Measurements from ENCODE around the gene LARP6.

LARP6 gene

GRCh38 chr15:70834999-70835398 is 19.0 kb downstream of the LARP6 start:
- no peak overlapping the region for H3K4me3 ChIP-seq (replicated peaks in 1 of 2; ENCODE audit: low read depth in 2 of 2, low read length in 2 of 2)
- no peak for TF ChIP-seq CTCF (IDR thresholded peaks at IDR 0.05; ENCODE audit: low read depth, low read length)
- DNase-seq (ENCODE audit: low read depth in 2 of 2) = no peak

GRCh38 chr15:70833861-70834765 is 19.8 kb downstream of the LARP6 start:
- TF ChIP-seq CTCF (IDR thresholded peaks at IDR 0.05; ENCODE audit: low read depth, low read length) = no peak
- no peak overlapping the region for H3K4me3 ChIP-seq (replicated peaks in 1 of 2; ENCODE audit: low read depth in 2 of 2, low read length in 2 of 2)
- DNase-seq (ENCODE audit: low read depth in 2 of 2) = peak; percentile 82 to 83

- no peak overlapping the region for H3K4me3 ChIP-seq (replicated peaks in 1 of 2; ENCODE audit: low read depth in 2 of 2, low read length in 2 of 2)
- DNase-seq (ENCODE audit: low read depth in 2 of 2) = no peak
- no peak for TF ChIP-seq CTCF (IDR thresholded peaks at IDR 0.05; ENCODE audit: low read depth, low read length)
These were observed 20.5 kb downstream of the LARP6 start for GRCh38 chr15:70833422-70833821.

- no peak for TF ChIP-seq CTCF (IDR thresholded peaks at IDR 0.05; ENCODE audit: low read depth, low read length)
- no peak overlapping the region for H3K4me3 ChIP-seq (replicated peaks in 1 of 2; ENCODE audit: low read depth in 2 of 2, low read length in 2 of 2)
- no peak for DNase-seq (ENCODE audit: low read depth in 2 of 2)
These were observed 21.8 kb downstream of the LARP6 start for GRCh38 chr15:70832176-70832575.

GRCh38 chr15:70831094-70831911 is 22.7 kb downstream of the LARP6 start:
- DNase-seq (ENCODE audit: low read depth in 2 of 2) = no peak
- no peak overlapping the region for H3K4me3 ChIP-seq (replicated peaks in 1 of 2; ENCODE audit: low read depth in 2 of 2, low read length in 2 of 2)
- TF ChIP-seq CTCF (IDR thresholded peaks at IDR 0.05; ENCODE audit: low read depth, low read length) = no peak

GRCh38 chr15:70830615-70831014 is 23.3 kb downstream of the LARP6 start:
- no peak for DNase-seq (ENCODE audit: low read depth in 2 of 2)
- no peak for TF ChIP-seq CTCF (IDR thresholded peaks at IDR 0.05; ENCODE audit: low read depth, low read length)

More at GRCh38 chr15:70830615-70831014, 23.3 kb downstream of the LARP6 start:
- no peak overlapping the region for H3K4me3 ChIP-seq (replicated peaks in 1 of 2; ENCODE audit: low read depth in 2 of 2, low read length in 2 of 2)
